C4-2B (cell line): ENCODE data around the gene ARHGAP32.

Experiments used
- CTCF ChIP-seq: fragments of 450-650 bp; conservative IDR thresholded peaks from 2 replicates; pipeline ENCODE4 v1.5.1; 2017; ENCODE audit warnings: mild to moderate bottlenecking
- ZFX ChIP-seq: fragments of 450-650 bp; IDR thresholded peaks from 2 replicates; pipeline ENCODE4 v1.6.1; 2017

- TF ChIP-seq CTCF (no peak), ZFX (no peak)
These were observed 275.4 kb downstream of the ARHGAP32 start for GRCh38 chr11:128916681-128917080.
